SKM-1 treated with dmso at 0.1 percent for 144 hours (cell line): ENCODE measurements around the gene PHLPP1.
"Not testable (repeated sequence)": the region's sequence is repeated elsewhere in the genome, so short reads cannot be mapped to it uniquely, and the experiment has no call there.

ENCODE experiments used
- DNase-seq: peaks from one replicate; lab custom pipeline; 2025; ENCODE audit not compliant: unreplicated experiment; lab: John Stamatoyannopoulos, UW

Gene PHLPP1

GRCh38 chr18:62715436-62715758 is at the start of gene PHLPP1:
Gene PHLPP1, plus strand, starts transcription at chr18:62715541. Its CDS starts 143 bp downstream, at chr18:62715684.
- no peak for DNase-seq

- DNase-seq, result no peak
Measured at GRCh38 chr18:62669225-62669624, 46.1 kb upstream of the PHLPP1 start.

DNA sequence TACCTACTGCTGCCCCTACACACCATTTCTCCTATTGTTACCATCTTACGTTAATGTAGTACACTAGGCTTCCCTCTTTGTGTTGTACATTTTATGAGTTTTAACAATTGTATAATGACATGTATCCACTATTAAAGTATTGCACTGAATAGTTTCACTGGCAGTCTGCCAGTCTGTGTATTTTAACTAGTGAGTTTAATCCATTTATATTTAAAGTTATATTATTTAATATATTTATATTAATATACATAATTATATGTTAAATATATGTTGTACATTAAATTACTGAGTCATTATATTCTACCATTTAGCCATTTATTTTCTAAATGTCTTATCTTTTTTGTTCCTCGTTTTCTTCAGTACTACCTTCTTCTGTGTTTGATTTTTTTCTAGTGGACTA is 44.8 kb upstream of the PHLPP1 start:
- DNase-seq, result no peak

- DNase-seq, result no peak
Measured at GRCh38 chr18:62672600-62672999, 42.7 kb upstream of the PHLPP1 start.

DNA sequence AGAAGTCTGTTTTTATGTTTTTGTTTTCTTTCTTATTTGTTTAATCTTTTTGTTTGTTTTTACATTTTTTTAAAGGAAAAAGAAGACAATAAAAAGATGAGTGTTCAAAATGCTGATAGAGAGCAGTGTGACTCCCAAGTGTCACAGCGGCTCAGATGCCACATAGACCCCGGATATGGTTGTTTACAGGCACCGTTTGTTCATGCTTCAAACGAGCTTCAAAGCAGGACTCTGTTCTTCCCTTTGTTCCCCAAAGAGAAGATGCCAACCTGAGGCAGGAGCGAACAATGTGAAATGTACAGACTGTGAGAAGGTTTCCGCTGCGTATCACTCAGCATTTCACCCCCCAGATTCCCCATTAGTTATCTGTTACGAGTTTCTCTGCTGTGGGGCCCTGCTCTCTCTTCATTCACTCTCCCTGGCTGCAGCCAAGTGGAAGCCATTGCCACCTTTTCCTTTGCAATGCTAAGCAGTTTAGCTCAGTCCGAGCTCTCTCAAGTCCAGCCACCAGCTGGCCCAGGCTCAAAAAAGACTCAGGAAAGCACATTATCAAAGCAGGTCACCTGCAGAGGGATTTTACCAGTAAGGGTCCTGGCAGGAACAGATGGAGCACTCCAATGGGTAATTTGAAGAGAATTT is 36.4 kb upstream of the PHLPP1 start:
- no peak for DNase-seq

- DNase-seq, result no peak
Measured at GRCh38 chr18:62682371-62682770, 33.0 kb upstream of the PHLPP1 start.

GRCh38 chr18:62683935-62684334 is 31.4 kb upstream of the PHLPP1 start:
- DNase-seq, result no peak

- DNase-seq, result no peak
Measured at GRCh38 chr18:62688743-62689317, 26.5 kb upstream of the PHLPP1 start.

DNA sequence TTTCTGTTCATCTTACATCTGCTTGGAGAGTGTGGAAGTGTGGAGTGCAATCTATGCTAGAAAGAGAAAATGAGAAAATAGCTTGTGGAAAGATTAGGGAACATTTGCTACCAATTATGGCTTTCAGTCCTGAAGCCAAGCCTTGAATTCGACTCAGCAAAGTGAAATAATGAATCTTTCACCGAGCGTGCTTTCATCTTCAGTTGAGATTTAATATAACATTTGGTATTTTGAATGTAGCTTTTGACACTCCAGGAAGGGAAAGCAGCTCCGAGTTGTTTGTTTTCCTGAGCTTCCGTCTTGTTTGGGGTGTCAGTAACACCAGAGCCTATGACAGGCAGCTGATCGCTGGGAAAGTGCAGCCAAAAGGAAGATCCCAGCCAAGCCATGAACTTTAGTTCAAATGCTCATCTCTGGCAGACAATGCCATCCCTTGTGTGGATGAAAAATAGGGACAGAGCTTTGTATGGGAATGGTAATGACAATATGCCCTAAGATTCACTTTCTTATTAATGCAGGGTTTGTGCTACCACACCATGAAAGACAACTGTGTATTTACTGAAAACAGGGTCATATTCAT is 25.0 kb upstream of the PHLPP1 start:
- no peak for DNase-seq

DNA sequence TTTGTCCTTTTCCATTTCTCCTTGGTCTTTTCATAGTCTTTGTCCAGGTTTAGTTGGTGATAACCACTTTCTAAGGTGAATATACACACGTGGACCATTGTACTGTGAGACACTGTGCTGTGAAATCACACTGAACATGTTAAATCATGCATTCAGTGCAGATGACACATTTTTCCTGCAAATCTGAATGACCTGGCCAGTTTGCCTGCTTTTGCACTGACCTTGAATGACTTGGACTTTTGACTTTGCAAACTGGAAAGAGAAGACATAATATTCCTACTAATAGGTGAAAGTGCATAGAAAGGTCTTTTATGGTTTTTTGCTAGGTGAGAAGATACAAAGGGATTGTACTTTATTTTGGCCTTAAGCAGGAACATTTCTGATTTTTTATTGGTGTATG is 21.7 kb upstream of the PHLPP1 start:
- DNase-seq, result no peak

- DNase-seq, result no peak
Measured at GRCh38 chr18:62697636-62698035, 17.7 kb upstream of the PHLPP1 start.

GRCh38 chr18:62702259-62702658 is 13.1 kb upstream of the PHLPP1 start:
- peak; percentile 18 for DNase-seq

DNA sequence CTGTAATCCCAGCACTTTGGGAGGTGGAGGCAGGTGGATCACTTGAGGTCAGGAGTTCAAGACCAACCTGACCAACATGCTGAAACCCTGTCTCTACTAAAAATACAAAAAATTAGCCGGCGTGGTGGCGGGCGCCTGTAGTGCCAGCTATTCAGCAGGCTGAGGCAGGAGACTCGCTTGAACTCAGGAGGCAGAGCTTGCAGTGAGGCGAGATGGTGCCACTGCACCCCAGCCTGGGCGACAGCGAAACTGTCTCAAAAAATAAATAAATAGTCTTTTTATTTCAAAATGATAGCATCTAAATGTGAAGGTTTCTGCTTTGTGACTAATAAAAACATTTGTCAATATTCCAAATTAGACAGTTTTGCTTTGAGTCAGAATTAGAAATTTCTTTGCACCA is 8.5 kb upstream of the PHLPP1 start:
- not testable (repeated sequence) for DNase-seq

DNA sequence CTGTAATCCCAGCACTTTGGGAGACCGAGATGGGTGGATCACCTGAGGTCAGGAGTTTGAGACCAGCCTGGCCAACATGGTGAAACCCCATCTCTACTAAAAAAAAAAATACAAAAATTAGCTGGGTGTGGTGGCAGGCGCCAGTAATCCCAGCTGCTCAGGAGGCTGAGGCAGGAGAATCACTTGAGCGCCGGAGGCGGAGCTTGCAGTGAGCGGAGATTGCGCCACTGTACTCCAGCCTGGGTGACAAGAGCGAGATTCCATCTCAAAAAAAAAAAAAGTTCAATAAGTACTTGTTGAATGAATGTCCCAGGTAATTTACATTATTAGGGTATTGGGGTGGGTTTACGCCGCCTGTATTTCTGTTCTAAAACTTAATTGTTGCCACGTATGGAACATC is 5.4 kb upstream of the PHLPP1 start:
- not testable (repeated sequence) for DNase-seq

- no peak for DNase-seq
Measured at GRCh38 chr18:62710417-62710816, 4.9 kb upstream of the PHLPP1 start.

- no peak for DNase-seq
Measured at GRCh38 chr18:62711781-62712180, 3.6 kb upstream of the PHLPP1 start.

- DNase-seq, result no peak
Measured at GRCh38 chr18:62713651-62714247, 1.6 kb upstream of the PHLPP1 start.

DNA sequence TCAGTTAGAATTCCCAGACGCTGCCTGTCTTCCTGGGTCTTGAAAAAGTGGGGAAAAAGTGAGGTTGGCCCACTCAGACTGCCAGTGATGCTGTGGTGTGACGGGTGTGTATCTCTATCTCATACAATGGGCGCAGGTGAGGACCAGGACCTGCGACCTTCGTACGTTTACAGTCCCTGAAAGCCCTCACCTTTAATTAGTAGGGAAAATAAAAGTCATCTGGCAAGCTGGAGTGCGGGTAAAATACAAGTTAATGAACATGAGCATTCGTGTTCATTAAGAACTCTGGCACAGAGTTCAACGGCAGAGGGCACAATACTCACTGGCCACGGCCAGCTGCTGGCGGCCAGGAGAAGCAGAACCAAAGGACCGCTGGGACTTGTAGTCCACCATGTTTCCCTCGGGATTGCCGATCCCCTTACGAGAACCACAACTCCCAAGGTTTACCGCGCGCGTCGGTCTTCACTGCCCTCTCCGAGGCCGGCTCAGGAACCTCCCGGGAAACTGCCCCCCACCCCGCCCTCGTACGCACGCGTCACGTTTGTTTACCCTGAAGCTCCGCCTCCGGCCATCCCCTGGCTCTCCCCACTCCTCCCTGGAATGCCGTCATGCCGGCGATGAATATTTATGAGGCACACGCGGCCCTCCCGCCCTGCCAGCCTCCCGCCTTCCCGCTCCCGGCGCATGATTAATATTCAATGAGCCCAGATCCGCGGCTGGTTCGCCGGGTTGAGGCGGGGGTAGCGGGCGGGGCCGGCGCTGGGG is 488 bp upstream of the PHLPP1 start:
- DNase-seq, result peak; percentile 99

- DNase-seq, result no peak
Measured at GRCh38 chr18:62715759-62716615, 646 bp downstream of the PHLPP1 start.

DNA sequence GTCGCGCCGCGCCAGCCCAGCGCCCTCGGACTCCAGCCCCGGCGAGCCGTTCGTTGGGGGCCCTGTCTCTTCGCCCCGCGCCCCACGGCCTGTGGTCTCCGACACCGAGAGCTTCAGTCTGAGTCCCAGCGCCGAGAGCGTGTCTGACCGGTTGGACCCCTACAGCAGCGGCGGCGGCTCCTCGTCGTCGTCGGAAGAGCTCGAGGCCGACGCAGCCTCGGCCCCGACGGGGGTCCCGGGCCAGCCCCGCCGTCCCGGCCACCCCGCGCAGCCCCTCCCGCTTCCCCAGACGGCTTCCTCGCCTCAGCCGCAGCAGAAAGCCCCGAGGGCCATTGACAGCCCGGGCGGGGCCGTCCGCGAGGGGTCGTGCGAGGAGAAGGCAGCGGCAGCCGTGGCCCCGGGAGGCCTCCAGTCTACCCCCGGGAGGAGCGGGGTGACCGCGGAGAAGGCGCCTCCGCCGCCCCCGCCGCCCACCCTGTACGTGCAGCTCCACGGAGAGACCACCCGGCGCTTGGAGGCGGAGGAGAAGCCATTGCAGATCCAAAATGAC is 1.4 kb downstream of the PHLPP1 start:
- DNase-seq, result no peak
